HG03571 (cell line): ENCODE data around the gene TKT.

ENCODE experiments used
- ATAC-seq: cut with Tn5 transposase; IDR thresholded peaks from one replicate; pipeline ENCODE4 v1.9.1; 2021; ENCODE audit not compliant: unreplicated experiment

TKT gene

DNA sequence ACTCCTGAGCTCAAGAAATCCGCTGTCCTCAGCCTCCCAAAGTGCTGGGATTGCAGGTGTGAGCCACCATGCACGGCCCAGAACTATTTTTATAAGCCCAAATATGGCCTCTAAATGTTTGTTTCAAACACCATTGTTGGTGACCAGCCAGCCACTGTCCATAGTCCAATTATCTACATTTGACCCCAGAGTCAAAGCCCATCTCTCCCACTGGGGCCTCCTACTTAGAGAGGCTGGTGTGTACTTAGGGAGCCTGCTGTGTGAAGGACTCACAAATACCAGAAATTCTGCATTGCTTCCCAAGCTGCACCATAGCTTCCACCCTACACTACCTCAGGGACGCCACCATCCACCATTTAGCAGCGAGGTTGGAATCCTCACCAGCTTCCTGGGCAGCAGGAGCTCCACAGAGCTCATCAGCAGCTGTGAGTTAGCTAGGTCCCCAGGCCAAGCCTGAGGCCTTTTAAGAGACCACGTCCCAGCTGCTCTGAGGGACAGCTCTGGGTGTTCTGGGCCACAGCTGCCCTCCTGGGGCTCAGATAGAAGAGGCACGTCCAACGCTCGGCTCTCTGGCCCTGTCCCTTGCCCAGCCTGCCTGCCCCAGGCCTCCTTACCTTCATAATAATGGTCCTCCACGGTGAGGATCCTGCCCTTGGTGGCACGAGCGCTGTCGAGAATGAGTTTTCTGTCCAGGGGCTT, 29.5 kb downstream of the TKT start:
- no peak for ATAC-seq

DNA sequence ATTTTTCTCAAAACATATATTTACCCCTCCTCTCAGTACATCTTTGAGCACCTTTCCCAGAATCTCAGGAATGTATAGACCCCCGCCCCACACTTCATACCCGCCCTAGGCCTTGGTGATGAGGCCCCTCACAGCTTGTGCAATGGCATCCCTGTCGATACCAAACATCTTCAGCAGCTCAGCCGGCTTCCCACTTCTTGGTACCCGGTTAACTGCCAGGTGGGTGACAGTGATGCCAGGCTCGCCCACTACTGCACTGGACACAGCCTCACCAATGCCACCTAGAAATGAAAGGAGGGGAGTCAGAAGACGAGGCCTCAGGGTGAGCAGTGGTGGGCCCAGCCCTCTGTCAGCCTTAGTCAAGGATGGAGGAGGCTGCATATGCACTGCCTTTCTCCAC, 30.2 kb downstream of the TKT start:
- ATAC-seq, result no peak

DNA sequence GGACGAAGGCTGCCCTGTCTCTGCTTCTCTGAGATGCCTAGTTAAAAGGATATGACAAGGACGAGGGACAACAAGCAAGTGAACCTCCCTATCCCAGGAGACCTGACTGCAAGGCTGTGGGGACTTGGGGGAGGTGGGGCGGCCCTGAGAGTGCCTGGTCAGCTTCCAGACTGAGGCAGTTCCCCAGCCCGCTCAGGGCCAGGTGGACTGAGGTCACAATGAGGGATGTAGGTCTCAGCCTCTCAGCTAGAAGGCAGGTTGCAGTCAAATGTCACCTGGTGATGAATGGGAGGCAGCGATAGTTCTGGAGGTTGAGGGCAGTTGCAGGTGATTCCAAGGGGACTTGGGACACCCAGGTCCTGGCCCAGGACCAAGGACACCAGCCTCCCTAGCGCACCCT, 30.6 kb downstream of the TKT start:
- no peak for ATAC-seq

DNA sequence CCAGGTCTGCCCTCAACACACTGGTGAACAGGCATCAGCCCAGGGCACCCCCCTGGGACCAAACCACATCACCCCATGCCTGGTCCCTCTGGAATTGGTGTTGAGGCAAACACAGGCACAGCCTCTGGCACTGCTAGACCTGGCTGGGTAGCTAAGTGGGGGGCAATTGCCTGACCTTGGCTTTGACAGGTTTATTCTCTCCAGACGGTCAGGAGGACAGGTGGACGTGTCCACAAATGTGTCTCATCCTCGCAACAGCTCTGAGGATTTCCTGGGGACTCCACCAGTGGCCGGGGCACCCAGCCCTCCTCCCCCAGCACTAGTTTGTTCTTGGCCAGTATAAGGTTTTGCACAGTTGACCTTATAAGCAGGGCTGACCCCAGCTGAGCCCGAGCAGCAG, 31.3 kb downstream of the TKT start:
- ATAC-seq, result no peak

DNA sequence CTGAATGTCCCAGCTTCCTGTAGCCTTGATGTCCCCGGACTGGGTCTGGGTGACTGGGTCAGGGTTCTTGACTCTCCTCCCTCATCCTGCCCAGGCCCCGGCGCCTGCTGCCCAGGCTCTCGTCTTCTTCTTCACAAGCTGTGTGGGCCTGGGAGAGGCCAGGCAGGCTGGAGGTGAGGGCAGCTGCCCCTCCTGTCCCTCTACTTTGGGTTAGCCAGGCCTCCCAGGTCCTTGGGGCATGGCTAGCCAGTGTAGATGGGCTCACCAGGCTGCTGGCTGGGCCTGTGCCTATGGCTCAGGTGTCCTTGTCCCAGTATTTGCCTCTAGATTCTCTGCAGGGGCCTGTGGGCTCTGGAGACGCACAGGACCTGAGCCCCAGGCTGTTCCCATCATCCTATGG, 31.8 kb downstream of the TKT start:
- no peak for ATAC-seq

GRCh38 chr3:53223541-53223966, 32.3 kb downstream of the TKT start:
- no peak for ATAC-seq

- no peak for ATAC-seq
Observed at GRCh38 chr3:53223025-53223424, 32.8 kb downstream of the TKT start.

DNA sequence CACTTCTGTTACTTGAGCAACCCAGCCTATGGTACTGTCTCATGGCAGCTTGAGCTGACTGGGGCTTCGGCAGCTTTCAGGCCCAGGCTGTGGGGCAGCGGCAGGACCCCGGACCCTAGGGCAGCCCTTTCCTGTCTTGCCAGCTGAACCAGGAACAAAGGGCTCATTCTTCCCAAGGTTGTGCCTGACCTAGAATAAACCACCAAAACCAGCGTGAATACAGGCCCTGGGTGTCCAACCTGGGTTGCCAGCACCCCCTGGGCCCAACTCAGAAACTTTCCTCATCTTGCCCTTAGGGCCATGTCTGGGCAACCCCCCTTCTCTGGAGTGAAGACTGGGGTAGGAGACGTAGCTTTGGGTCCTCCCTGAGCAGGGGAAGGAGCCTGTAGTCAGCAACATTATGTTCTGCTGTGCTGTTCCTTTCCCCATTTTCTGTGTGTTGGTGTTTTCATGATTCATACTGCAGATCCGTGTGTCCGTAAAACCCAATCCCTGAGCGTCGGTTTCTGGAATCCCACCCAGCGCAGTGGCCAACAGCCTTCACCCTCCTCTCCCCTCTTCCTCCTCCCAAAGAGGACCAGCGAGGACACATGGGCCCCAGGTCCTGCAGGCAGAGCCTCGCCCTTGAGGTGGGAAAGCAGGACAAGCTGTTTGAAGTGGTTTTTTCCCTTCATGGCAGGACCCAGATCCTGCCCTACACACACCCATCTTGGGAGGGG, 33.5 kb downstream of the TKT start:
- no peak for ATAC-seq

GRCh38 chr3:53221827-53222182, 34.0 kb downstream of the TKT start:
- ATAC-seq, result no peak

DNA sequence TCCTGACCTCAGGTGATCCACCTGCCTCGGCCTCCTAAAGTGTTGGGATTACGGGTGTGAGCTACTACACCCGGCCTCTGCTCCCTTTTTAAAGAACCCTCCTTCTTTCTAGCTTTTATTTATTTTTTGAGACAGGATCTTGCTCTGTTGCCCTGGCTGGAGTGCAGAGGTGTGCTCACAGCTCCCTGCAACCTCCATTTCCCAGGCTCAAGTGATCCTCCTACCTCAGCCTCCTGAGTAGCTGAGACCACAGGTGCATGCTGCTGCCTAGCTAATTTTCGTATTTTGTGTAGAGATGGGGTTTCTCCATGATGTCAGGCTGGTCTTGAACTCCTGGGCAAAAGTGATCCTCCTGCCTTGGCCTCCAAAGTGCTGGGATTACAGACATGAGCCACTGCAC, 34.5 kb downstream of the TKT start:
- no peak for ATAC-seq

DNA sequence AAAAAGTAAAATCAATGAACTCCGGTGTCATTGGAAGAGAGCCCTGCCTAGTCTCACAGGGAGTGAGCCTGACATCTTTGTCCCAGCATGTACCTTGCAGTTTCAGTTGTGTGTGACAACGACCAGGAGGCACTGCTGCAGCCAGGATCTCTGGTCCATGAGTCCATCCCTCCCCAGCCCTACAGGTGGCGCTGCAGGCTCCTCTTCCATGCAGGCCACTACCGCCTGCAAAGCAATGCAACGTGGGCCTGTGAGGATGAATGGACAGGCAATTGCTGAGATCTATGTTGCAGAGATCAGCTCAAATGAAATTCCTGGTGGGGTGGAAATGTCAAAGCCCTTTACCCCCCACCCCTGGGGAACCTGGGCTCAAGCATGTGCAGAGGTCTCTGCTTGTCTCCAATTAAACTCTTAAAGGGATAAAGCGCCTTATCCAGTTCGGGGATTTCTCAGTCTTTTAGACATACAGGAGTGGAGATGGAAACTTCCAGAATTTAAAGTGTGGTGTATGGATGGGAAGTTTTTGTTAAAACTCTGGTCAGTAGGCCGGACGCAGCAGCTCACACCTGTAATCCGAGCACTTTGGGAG, 35.8 kb downstream of the TKT start:
- no peak for ATAC-seq

DNA sequence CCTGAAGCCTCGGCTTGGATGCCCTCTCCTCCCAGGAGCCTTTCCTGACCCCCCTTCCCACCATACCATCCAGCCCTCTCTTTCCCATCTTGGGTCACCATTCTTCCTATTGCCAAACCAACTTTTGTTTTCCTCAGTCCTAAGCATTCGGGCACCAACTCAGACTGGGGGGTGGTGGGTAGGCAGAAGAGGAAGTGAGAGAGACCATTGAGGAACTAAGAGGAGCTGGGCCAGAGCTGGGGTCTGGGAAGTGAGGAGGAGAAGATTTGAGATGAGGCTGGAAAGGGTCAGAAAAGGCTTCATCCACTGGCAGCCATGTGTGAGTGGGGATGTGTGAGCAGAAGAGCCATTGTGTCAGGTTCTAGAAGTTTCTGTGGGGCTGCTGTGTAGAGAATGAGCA, 37.7 kb downstream of the TKT start:
- ATAC-seq, result no peak

DNA sequence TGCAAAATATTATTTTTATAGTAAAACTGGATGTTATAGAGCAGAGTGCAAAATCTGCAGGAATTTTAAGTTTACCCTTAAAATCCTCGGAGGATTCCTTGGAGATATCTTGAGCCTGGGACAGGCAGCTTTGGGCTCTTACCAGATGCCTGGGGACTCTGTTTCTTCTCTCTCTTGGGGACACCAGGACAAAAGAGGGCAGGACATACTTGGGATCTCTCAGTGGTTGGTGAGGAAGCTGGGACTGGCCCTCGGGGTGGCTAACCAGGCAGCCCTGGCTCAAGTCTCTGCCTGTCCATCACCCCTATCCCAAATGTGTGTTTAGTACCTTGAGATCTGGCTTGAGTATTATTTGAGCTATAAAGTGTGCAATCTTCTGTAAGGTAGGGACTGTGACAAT, 38.6 kb downstream of the TKT start:
- no peak for ATAC-seq

GRCh38 chr3:53216723-53217122, 39.1 kb downstream of the TKT start:
- no peak for ATAC-seq

DNA sequence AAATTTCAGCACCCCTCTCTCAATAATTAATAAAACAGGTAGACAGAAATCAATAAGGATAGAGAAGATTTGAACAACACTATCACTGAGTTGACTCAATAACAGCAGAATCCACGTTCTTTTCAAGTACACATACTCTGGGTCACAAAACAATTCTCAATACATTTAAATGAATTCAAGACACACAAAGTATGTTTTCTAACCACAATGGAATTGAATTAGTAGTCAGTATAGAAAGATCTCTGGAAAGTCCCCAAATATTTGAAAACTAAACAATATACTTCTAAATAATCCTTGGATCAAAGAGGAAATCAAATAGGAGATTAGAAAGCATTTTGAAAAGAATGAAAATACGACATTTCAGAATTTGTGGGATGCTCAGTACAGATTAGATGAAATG, 40.0 kb downstream of the TKT start:
- ATAC-seq, result no peak

DNA sequence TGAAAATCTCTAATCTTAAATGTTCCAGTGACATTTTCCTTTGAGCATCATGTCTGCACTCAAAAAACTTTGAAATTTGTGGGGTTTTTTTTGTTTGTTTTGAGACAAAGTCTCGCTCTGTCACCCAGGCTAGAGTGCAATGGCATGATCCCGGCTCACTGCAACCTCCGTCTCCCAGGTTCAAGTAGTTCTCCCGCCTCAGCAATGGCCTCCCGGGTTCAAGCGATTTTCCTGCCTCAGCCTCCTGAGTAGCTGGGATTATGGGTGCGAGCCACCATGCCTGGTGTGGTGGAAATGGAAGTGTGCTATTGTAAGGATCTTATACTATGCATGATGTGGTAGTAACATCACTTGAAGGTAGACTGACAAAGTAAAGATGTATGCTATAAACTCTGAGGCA, 42.5 kb downstream of the TKT start:
- ATAC-seq, result no peak

DNA sequence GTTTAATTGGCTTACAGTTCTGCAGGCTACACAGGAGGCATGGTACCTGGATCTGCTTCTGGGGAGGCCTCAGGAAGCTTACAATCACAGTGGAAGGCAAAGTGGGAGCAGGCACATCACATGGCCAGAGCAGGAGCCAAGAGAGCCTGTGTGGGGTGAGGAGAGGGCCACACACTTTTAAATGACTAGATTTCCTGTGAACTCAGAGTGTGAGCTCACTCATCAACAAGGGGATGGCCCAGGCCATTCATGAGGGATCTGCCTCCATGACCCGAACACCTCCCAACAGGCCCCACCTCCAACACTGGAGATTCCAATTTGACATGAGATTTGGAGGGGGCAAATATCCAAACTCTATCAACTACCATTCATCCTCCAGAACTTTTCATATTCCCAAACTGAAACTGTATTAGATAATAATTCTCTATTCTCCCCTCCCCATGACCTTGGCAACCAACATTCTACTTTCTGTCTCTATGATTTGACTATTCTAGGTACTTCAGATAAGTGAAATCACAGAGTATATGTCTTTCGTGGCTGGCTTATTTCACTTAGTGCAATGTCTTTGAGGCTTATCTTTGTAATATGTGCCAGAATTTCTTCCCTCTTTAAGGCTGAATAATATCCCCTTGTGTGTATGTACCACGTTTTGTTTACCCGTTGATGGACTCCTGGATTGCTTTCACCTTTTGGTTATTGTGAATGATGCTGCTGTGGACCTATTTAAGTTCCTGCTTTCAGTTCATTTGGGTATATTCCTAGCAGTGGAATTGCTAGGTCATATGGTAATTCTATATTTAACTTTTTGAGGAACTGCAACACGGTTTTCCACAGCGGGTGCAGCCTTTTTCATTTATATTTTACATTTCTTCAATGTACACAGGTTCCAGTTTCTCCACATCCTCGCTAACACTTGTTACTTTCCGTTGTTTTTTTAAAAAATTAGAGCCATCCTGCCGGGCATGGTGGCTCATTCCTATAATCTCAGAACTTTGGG, 43.8 kb downstream of the TKT start:
- no peak for ATAC-seq

- ATAC-seq, result no peak
Observed at GRCh38 chr3:53202331-53203015, 53.3 kb downstream of the TKT start.

DNA sequence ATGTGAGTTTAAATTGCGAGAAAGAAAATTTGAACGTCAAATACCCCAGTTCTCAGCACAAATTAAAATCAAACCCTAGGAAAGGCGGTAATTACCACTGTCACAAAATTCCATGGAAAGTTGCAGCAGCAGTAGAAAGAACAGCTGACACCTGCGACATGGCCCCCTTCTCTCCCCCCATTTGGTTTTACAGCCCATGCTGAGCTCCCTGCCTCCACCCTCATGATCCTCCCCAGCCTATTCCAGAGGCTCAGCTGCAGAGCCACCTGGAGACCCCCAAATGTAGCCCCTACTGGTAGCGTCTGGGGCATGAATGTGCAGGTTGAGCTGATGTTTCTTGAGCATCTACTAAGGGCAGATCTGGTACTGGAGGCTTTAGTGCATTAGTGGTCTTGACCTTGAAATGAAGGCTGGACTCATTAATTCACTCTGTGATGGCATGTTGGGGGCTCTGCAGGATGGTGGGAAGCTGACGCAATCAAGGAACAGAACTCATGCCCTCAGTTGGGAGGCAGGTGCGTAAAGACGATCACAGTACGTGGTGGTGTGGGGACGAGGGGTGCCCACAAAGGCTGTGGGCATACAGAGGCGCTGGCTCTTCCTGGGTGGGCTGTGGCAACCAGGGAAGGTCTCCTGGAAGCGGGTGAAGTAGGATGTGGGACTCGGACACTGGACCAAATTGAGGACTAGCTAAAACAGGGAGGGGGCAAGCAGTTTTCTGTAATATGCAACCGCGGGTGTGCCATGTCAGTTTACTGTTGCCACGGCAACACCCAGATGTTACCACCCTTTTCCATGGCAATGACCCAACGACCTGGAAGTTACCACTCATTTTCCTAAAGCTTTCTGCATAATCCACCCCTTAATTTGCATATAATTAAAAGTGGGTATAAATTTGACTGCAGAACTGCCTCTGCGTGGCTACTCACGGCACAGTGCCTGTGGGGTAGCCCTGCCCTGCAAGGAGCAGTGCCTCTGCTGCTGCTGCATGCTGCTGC, 55.0 kb downstream of the TKT start:
- ATAC-seq, result no peak

DNA sequence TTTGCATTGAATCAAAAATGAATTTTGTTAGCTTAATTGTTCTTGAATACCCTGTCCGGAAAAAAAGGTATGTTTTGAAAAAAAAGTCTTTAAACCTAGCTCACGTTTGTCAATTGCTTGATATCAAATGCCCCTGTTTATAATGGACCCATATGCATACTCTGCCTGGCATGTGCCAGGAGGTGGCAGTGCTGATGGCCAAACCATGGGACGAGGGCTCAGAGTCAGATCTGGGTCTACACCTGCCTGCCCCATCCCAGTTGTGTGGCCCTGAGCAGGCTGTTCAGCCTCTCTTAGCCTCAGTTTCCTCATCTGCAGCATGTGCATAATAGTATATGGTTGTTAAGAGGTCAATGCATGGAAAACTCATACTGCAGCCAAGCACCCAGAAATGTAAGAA, 56.0 kb downstream of the TKT start:
- ATAC-seq, result no peak
